Upper lobe of right lung (tissue), 1 donor: ENCODE measurements around the gene TLK2. TPM values are rescaled to one million over a fixed set of nuclear protein-coding genes. Genes with fewer than 3 reads are reported as not detected.

Experiments used
- ATAC-seq: fragments of 200-7000 bp; cut with Tn5 transposase; one replicate; pipeline ENCODE4 v1.9.1; 2020; ENCODE audit warnings: mild to moderate bottlenecking, moderate library complexity
- DNase-seq: peaks from one replicate; pipeline ENCODE4 v3.0.0-alpha.2; 2020
- H3K27ac ChIP-seq: fragments of 200-600 bp; one replicate; pipeline ENCODE4 v1.8.0; 2022
- H3K27me3 ChIP-seq: fragments of 200-600 bp; one replicate; pipeline ENCODE4 v1.8.0; 2022; ENCODE audit warnings: mild to moderate bottlenecking
- H3K36me3 ChIP-seq: fragments of 200-600 bp; one replicate; pipeline ENCODE4 v1.8.0; 2022
- H3K4me1 ChIP-seq: fragments of 200-600 bp; one replicate; pipeline ENCODE4 v1.8.0; 2022
- H3K4me3 ChIP-seq: fragments of 200-600 bp; one replicate; pipeline ENCODE4 v1.8.0; 2022; ENCODE audit warnings: mild to moderate bottlenecking
- H3K9me3 ChIP-seq: fragments of 200-600 bp; one replicate; pipeline ENCODE4 v1.8.0; 2022
- intact Hi-C: fragments of 100-400 bp; cut with DNase I; formaldehyde crosslinking; loops from one replicate; pipeline ENCODE4 v1.11.0; 2022
- total RNA-seq: library from RNA; stranded (reverse); fragmentation: NEBNext Ultra II Directional; extraction: Animal tissue kit (Norgen Biotek cat#: 25700); gene quantifications from one replicate; pipeline ENCODE4 v1.2.1, GENCODE V29; 2021
- TF ChIP-seq, protein P1 (sequence below): fragments of 200-600 bp; IDR thresholded peaks from one replicate; pipeline ENCODE4 v1.8.0; 2022; ENCODE audit warnings: antibody characterized with exemption
- donor health status: DM: no; HTN: yes; CAD: no; lungs with severe emphysema.

Gene TLK2
- total RNA-seq, 1 donor from 2014 or later: 38.4 TPM

DNA sequence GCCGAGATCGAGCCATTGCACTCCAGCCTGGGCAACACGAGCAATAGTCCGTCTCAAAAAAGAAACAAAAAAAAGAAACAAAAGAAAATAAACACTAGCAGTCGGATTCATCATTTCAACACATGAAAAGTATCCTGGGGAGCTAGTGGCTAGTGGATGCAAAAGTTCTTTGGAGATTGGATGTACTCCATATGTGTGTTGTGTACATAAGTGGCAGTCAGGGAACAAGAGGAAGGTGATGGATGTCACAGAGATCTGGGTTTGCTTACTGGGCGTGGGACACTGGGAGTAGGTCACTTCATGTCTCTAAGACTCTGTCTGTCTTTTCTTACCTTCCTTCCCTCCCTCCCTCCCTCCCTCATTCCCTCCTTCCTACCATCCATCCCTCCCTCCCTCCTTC is 184.2 kb downstream of the TLK2 start:
- H3K27me3 ChIP-seq: no peaks in the 10 kb centered on the region
- DNase-seq (no peak), ATAC-seq (no peak)
- no peaks in the 10 kb centered on the region for H3K9me3 ChIP-seq
- peaks cover 6% of the 10 kb centered on the region for H3K36me3 ChIP-seq
- TF ChIP-seq, protein P1, sequence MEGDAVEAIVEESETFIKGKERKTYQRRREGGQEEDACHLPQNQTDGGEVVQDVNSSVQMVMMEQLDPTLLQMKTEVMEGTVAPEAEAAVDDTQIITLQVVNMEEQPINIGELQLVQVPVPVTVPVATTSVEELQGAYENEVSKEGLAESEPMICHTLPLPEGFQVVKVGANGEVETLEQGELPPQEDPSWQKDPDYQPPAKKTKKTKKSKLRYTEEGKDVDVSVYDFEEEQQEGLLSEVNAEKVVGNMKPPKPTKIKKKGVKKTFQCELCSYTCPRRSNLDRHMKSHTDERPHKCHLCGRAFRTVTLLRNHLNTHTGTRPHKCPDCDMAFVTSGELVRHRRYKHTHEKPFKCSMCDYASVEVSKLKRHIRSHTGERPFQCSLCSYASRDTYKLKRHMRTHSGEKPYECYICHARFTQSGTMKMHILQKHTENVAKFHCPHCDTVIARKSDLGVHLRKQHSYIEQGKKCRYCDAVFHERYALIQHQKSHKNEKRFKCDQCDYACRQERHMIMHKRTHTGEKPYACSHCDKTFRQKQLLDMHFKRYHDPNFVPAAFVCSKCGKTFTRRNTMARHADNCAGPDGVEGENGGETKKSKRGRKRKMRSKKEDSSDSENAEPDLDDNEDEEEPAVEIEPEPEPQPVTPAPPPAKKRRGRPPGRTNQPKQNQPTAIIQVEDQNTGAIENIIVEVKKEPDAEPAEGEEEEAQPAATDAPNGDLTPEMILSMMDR: no peak
- H3K27ac ChIP-seq: no peak overlapping the region
- no peak overlapping the region for H3K4me3 ChIP-seq
- intact Hi-C loops: no loop called here
- no peaks in the 10 kb centered on the region for H3K4me1 ChIP-seq

Other genes with a start within 250 kb of the TLK2 start
- not detected for gene EFCAB3, start 98.3 kb upstream of the TLK2 start, total RNA-seq
- 17.6 TPM for gene METTL2A, start 54.9 kb upstream of the TLK2 start, total RNA-seq
- gene MRC2, start 148.8 kb downstream of the TLK2 start, total RNA-seq: 127 TPM